Fibroblast of the conjunctiva (primary cell): Measurements from ENCODE around the gene IRF8.
"Not testable (repeated sequence)": the region's sequence is repeated elsewhere in the genome, so short reads cannot be mapped to it uniquely, and the experiment has no call there.

Experiments used
- DNase-seq: peaks from one replicate; pipeline ENCODE4 v3.0.0-alpha.2; 2010; ENCODE audit warnings: low read depth

IRF8 gene

DNA sequence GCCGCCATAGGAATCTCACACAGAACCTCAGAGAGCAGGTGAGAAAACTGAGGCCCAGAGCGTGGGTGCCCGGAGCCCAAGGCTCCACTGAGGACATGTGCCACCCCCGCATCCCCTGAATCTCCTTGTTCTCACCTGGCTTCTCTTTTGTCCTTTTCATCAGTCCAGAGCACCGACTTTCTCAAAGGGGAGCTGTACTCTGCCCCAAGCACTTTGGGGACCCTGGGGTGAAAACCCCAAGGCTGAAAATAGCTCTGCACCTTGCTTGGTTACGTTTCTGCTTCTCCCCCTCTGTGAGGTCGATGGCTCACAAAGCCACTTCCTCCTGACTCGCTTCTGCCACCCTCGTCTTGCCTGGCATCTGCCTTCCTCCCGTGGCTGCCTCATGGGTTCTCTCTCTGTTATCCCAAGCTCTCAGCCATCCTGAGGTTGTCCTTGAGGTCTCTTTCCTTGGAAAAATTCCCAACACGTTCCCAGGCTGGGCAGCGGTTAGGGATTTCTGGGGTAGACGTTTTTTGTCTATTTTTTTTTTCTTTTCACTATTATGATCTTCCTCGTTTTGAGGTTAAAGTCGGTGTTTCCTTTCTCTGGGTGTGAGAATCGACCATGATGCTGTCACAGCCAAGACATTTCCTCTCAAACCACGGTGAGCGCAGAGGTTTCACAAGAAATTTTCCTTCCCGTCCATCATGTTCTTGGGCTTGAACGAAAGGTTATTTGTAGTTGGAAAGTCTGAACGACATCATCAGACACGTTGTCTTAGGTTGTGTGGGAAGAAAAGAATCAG, 37.2 kb downstream of the IRF8 start:
- DNase-seq: no peak

DNA sequence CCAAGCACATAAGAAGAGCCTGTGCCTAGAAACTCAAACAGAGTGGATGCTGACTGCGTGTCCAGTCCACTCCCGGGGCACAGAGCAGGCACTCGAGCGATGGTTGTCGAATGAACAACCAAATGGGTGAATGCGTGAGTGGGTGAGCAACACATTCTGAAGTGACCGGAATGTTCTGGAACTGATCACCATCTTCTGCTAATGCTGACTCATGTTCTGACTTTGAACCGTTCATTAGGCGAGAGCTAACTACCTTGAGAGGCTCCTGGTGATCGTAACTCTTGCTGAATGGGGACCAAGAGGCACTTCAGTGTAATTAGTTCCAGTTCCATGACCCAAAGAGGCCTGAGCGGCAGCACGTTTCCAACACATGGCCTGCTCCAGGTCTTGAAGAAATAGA, 37.9 kb downstream of the IRF8 start:
- no peak for DNase-seq

DNA sequence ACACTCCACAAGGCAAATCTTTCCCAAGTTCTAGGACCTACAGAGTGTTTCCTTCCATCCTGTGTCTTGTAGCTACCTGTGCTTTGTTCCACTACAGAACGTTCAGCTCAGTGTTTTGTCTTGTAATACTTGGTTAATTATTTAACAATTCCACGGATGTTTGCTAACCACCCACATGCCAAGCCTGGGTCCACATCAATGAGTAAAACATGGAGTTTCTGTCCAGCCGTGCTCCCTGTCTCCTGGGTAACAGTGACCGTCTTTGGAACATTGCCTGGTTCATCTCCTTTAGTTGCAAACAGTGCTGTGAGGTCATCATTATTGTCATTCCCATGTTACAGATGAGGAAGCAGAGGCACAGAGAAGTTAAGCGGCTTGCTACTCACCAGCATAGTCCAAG, 41.3 kb downstream of the IRF8 start:
- no peak for DNase-seq

DNA sequence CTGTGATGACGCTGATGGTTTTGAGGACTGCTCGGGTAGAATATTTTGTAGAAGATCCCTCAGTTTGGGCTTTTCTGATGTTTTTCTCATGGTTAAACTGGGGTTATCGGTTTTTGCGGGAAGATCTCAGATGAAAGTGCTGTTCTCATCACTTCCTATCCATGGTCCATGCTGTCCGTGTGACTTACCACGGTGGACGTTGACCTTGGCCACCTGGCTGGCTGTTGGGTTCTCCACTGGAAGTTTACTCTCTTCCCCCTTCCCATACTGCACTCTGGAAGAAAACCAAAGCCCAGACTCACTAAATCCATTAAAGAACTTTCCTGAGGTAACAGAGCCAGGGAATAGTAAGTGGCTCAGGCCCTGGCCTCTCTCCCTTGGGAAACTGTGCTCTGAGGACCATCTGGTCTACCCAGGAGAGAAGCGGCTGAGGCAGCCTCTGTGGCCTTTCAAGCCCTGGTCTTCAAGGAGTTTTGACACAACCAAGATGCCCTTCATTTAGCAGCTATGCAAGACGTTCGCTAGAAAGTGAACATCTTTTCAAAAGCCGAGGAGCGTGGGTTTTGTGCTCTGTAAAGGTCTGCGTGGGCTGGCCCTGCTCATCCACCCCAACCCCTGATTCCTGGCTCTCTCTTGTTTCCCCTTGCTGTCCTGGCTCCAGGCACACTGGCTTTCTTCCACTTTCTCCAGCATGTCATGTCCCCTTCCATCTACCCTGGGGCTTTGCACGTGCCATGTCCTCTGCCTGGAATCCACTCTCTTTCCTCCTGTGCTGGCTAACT, 43.1 kb downstream of the IRF8 start:
- DNase-seq: no peak

DNA sequence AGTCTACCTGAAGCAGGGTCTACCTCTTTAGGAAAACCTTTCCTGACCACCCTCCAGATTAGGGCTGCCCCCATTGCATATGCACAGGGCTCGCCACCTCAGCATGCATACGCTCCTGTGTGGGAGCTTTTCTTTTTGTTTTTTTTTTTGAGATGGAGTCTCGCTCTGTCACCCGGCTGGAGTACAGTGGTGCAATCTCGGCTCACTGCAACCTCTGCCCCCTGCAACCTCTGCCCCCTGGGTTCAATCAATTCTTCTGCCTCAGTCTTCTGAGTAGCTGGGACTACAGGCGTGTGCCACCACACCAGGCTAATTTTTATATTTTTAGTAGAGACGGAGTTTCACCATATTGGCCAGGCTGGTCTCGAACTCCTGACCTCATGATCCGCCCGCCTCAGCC, 43.7 kb downstream of the IRF8 start:
- DNase-seq: not testable (repeated sequence)

DNA sequence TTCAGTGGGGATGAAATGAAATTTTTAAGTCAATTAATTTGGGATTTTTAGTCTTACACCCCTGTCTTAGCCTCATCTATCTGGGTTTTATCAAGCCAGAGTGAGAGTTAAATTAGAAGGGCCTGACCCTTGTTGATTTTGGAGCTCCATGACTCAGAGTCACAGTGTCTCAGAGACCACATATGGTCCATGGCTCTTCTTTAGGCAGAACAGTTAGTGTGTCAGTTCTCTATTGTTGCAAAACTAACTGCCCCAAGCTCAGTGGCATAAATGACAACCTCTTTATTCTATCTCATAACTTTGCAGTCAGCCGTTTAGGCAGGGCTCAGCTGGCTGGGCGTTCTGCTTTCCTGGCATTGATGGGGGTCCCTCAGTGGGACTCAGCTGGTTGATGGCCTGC, 44.7 kb downstream of the IRF8 start:
- DNase-seq: no peak

DNA sequence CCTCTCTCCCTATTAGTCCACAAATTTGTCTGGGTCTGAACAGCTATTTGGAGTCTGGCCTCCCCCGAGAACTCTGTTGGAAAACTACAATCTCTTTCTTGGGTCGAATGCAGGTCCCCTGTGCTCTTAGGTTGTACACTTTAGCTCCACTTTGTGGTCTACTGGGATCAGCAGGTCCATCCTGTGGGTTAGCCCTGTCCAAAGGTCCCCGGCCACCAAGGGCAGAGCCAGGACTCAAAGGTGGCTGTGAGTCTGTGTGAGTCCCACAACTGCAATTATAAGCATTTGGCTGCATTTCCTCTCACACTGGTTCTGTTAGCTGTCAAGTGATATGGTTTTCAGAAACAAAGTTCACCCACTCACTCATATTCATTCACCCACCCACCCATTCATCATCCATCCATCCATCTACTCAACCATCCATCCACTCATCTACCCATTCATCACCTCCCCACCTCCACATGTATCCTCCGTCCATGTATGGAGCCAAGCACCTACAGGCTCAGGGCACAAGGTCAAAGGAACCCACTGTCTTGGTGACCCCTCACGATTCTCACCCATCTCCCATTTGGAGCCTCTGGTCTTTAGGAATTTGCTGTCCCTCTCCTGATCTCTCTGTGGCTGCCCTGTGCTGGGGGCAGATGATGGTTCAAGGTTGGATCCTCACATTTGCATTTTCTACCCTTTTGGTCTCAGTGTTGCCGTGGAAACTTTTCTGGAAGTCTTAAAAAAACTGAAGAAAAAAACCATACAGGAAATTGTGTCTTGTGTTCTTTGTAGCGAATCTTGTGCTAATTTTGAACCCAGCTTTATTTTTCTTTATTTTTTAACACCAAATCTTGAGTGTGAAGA, 45.8 kb downstream of the IRF8 start:
- no peak for DNase-seq

DNA sequence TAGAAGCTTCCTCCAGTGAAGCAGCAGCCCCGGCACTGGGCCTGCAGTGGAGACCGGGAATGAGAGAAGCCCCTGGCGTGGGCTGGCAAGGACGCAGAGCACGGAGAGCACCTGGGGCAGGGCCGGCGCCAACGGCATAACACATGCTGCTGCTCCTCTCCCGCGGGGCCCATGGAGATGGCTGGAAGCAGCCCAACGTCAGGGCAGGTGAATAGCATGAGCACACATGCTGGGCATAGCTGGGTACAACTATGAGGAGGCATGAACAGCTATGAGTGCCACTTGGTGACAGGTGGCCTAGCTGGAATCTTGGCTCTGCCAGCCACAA, 46.4 kb downstream of the IRF8 start:
- no peak for DNase-seq

DNA sequence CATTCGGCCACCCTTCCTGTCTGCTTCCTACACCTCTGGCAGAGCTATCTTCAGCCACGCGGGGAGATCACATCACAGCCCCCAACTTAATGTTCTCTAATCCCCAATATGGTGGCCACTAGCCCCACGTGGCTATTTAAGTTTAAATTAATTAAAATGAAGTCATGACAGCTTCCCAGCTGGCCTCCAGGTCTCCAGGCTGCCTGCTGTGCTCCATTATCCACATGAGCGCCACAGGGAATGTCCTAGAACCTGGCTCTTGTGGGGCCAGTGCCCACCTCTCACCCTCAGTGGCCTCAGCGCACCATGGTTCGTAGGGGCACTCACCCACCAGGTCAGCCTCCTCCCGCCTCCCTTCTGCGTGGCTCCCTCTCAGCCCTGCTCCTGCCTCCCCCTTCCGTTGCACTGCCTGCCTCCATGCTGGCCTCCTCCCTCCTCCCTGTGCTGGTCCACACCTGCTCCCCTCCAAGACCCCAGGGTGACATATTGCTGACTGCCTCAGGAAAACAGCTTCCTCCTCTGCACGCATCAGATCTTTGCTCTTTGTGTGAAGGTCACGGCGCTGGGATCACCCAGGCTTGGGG, 47.7 kb downstream of the IRF8 start:
- no peak for DNase-seq

DNA sequence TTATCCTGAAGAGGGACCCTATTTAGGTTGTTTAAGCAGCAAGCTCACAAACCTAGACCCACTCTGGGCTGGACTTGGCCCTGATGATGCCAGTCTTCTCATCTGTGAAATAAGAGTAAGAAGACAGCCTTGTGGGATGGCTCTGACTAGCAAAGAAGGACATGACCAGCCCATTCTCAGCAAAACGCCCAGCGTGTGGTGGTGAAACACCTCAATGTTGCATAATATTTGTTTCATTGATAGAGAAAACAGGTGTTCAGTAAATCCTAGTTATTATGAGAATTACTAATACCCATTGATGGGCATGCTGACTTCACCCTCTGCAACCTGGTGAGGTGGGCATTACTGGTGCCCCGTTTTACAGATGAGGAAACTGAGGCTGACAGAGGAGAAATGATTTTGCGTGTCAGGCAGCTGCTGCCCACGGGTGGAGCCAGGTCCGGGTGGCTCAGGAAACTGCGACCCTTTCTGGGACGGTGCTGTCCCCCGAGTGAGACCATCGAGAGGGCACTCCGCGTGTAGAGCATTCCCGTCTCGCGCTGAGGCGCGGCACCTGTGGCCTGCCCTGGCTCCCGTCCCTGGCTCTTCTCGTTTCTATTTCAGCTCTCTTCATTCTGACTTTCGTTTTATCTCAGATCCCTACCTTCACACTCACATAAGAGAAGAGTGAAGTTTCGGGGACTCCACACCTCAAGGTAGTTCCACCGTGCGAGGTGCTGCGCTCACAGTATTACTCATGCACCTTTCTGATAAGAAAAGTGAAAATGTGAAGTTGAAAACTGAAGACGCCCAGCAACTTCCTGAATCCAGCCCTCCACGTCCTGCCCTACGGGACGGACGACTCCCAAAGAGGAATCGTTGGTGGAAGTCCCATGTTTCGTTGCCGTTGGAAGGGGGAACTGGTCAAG, 48.5 kb downstream of the IRF8 start:
- DNase-seq: no peak

DNA sequence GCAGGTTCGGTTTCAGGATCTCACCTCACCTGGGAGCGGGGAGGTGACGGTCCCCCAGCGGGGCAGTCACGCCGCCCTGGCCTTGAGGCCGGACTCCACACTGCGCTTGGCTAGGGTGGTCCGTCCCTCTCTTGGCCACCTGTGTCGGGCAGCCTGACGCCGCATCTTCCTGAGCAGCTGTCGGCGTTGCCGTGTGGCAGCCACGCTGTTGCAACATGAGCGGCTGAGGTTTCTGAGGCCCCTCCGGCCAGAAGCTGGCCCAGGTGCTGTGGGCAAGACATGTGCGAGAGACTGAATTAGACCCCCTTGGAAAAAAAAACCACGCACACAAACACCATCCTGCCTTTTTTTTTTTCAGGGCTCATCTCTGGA, 49.2 kb downstream of the IRF8 start:
- DNase-seq: no peak

DNA sequence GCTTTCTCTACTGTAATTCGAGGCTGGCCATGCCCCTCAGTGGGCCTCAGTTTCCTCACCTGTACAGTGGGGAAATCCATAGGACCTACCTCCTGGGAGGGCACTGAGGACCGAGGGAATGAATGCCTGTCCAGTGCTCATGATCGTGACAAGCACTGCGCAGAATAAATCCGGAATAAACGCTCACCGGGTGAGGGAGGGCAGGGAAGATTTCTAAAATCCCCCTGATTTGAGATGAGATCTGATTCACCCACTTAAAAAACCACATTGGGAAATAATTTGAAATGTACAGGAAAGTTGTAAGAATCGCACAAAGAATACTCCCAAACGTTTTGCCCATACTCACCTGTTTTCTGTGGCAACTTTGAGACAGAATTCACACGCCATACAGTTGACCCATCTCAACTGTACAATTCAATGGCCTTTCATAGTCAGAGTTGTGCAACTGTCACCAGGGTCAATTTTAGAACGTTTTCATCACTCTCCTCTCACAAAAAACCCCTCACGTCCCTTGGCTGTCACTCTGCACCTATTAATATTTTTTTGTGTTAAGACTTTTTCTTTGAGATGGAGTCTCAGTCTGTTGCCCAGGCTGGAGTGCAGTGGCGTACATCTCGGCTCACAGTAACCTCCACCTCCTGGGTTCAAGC, 49.8 kb downstream of the IRF8 start:
- no peak for DNase-seq

DNA sequence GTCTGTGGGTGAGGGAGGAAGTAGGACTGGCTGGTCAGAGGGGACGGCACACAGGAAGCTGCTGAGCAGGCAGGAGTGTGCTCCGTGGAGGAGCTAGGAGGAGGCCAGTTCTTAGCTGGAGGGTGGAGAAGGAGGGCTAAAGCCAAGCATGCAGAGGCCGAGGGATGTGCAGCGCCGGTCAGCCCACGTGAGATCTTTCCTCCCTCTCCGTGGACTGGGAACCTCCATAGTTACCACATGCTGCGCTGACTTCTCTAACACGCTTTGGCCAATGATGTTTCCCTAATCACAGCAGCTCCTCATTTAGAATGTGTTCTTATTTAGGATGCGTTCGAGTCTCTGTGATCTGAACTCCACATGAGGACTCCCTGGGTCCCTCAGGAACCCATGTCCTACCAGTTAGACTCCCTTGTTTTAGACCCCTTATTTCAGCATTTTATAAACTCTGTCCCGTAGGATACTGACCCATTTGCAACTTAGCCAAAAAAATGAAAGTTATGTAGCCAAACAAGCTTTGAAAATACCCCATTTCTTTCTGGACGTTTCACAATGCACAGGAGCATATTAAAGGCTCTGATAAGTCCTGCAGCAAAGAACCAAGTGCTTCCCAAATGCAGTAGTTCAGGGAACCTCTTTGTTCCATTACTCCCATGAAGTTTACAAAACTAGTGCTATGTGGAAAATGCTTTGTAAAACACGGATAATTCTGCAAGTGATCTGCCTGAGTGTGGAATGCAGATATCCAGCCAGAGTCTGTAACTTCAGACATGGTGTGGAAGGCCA, 51.4 kb downstream of the IRF8 start:
- no peak for DNase-seq

DNA sequence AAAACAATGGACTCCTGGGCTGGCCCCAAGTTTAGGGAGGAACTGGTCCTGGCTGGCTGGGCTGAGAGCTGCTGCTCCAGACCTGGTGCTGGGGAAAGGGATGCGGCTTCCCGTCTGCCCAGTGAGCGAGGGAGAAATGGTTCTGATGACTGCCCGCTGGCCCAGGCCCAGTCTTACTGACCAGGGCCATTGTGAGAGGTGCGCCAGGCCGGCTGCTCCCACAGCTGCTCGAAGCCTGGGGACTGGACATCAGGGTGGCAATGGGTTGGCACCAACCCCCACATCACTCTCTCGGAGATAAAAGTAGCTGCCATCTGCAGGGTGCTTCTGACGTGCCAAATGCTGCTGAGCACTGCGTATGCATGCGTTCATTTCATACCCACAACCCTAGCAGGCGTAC, 53.2 kb downstream of the IRF8 start:
- DNase-seq: no peak

DNA sequence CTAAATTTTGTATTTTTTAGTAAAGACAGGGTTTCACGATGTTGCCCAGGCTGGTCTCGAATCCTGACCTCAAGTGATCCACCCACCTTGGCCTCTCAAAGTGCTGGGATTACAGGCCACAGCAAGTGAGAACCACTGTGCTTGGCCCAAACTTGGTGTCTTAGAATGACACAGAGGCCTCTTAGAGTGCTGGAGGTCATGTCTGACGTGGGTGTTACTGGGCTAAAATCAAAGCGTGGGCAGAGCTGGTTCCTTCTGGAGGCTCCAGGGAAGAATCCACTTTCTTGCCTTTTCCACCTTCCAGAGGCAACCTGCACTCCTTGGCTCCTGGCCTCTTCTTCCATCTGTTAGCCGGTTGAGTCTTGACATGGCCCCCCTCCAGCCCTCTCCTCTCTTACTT, 53.8 kb downstream of the IRF8 start:
- DNase-seq: no peak

DNA sequence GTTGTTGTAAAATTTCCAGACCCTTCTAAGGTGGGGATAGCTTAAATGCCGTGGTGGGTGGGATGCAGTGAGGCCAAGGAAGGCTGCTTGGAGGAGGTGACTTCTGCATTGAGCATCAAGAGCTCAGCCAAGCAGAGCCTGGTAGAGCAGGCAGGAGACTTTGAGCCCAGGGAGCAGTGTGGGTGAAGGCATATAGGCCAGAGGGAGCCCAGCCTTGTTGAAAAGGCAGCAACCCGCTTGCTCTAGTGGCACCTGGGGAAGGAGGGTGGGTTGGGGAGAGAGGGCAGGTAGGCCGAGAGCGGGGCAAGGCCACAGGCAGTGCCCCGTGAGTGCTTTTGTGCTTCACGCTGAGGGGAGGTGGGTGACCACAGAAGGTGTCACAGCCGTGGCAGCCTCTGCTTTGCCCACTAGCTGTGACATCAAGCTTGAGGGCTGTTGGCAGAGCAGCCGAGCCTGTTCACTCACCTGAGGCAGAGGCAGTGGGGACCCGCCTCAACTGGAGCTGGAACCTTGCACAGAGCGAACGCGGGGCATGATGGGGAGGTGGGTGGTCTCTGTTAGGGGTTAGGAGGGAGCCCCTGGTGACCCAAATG, 56.1 kb downstream of the IRF8 start:
- no peak for DNase-seq

DNA sequence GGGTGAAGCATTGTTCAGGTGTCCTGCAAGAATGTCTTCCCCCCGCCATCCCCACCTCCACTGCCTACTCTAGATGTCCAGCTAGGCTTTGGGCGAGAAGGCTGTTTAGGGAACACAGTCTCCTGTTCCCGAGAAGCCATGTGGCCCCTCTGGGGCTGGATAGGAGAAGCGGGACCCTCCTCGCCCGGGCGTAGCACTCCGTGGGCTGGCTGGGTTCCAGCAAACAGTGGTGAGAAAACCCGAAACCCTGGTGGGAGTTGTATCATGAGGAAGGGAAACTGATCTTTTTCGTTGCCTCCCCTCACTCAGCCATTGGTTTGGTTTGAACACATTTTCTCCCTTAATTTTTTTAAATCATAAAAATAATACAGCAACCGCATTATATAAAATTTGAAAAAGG, 56.6 kb downstream of the IRF8 start:
- no peak for DNase-seq

DNA sequence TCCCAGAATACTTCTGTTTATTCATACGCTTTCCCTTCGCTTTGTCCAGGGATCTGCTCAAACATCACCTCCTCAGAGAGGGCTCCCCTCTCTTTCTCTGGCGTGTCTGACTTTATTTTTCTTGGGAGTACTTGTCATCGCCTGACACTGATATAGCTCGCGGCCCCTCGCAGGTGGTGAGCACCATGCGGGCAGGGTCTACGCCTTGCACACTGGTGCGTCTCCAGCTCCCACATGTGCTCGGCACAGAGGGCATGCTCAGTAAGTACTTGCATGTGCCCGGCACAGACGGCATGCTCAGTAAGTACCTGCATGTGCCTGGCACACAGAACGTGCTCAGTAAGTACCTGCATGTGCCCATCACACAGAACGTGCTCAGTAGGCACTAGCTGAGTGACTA, 57.5 kb downstream of the IRF8 start:
- no peak for DNase-seq

DNA sequence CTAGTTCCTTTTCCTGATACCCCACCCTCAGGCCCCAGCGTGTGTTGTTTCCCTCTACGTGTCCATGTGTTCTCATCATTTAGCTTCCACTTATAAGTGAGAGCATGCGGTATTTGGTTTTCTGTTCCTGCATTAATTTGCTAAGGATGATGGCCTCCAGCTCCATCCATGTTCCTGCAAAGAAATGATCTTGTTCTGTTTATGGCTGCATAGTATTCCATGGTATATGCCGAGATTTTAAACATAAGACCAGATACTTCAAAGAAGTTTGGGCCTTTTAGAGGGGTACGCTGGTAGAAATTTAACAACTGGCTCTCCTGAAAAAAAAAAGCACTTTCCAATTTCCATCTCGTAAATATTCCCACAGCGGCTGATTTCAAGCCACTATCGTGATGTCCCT, 59.8 kb downstream of the IRF8 start:
- DNase-seq: no peak

DNA sequence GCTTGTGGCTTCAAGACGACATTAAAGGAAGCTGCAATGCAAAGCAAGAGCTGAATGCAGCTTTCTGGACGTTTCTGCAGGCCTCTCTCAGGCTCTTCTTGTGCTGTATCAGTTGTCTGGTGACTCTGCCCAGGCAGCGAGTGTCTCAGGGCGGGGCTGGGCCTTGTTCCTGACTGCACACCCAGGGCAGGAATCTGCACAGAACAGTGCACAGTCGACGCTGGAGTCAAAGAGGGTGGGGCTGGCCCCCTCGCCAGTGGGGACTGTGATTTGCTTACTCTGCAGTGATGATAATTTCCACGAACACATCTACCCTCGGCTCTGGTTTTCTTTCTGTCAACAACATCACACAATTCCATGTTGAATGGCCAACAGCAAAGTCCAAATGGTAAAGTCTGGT, 60.7 kb downstream of the IRF8 start:
- no peak for DNase-seq
